HG03280 (cell line): ENCODE results near the gene KLHL5.
"Not testable (repeated sequence)": the region's sequence is repeated elsewhere in the genome, so short reads cannot be mapped to it uniquely, and the experiment has no call there.

ENCODE experiments used
- ATAC-seq: cut with Tn5 transposase; IDR thresholded peaks from one replicate; pipeline ENCODE4 v1.9.1; 2021; ENCODE audit warnings: mild to moderate bottlenecking, moderate library complexity; ENCODE audit not compliant: unreplicated experiment

Gene KLHL5

GRCh38 chr4:39085891-39086290, 23.9 kb downstream of the KLHL5 start:
- ATAC-seq, result no peak

- ATAC-seq, result no peak
Measured at GRCh38 chr4:39096847-39097246, 34.8 kb downstream of the KLHL5 start.

GRCh38 chr4:39097290-39097689, 35.3 kb downstream of the KLHL5 start:
- ATAC-seq, result no peak

- ATAC-seq, result no peak
Measured at GRCh38 chr4:39102297-39102696, 40.3 kb downstream of the KLHL5 start.

- no peak for ATAC-seq
Measured at GRCh38 chr4:39103291-39103690, 41.3 kb downstream of the KLHL5 start.

- ATAC-seq, result no peak
Measured at GRCh38 chr4:39104255-39104654, 42.2 kb downstream of the KLHL5 start.

GRCh38 chr4:39106011-39106410, 44.0 kb downstream of the KLHL5 start:
- no peak for ATAC-seq

- ATAC-seq, result no peak
Measured at GRCh38 chr4:39114436-39114835, 52.4 kb downstream of the KLHL5 start.

GRCh38 chr4:39118034-39118658, 56.1 kb downstream of the KLHL5 start:
- ATAC-seq, result no peak

GRCh38 chr4:39120418-39120817, 58.4 kb downstream of the KLHL5 start:
- no peak for ATAC-seq

- ATAC-seq, result peak; percentile 74
Measured at GRCh38 chr4:39124885-39125599, 63.0 kb downstream of the KLHL5 start.

- no peak for ATAC-seq
Measured at GRCh38 chr4:39125600-39125985, 63.6 kb downstream of the KLHL5 start.

- no peak for ATAC-seq
Measured at GRCh38 chr4:39126256-39127095, 64.4 kb downstream of the KLHL5 start.

GRCh38 chr4:39133623-39134022, 71.6 kb downstream of the KLHL5 start:
- no peak for ATAC-seq

- ATAC-seq, result no peak
Measured at GRCh38 chr4:39134683-39135306, 72.8 kb downstream of the KLHL5 start.

- not testable (repeated sequence) for ATAC-seq
Measured at GRCh38 chr4:39138227-39138626, 76.2 kb downstream of the KLHL5 start.

GRCh38 chr4:39146211-39146610, 84.2 kb downstream of the KLHL5 start:
- no peak for ATAC-seq

GRCh38 chr4:39154009-39154408, 92.0 kb downstream of the KLHL5 start:
- no peak for ATAC-seq

- no peak for ATAC-seq
Measured at GRCh38 chr4:39157520-39157919, 95.5 kb downstream of the KLHL5 start.

- no peak for ATAC-seq
Measured at GRCh38 chr4:39166177-39166576, 104.1 kb downstream of the KLHL5 start.

- no peak for ATAC-seq
Measured at GRCh38 chr4:39166669-39167068, 104.6 kb downstream of the KLHL5 start.
